Activated CD4-positive, alpha-beta memory T cell treated with anti-CD3 and anti-CD28 coated beads, Interleukin-2, amount 10 ng/mL, durations not matched to agents 7 days and 5 days (primary cell): ENCODE data around the gene CDC25A. TPM values are rescaled to one million over a fixed set of nuclear protein-coding genes. Genes with fewer than 3 reads are reported as not detected.
A peak's percentile ranks its signal among the peaks of the same experiment; 100 is the strongest.

Source experiments
- CTCF ChIA-PET: fragments of 350-600 bp; sonication (Branson Sonifier 250); formaldehyde crosslinking; loops from one replicate; lab custom pipeline; 2021; ENCODE audit warnings: antibody characterized with exemption, inconsistent platforms; lab: Charles Lee
- POLR2A ChIA-PET: fragments of 350-600 bp; sonication (Branson Sonifier 250); formaldehyde crosslinking; loops from one replicate; lab custom pipeline; 2021; ENCODE audit warnings: antibody characterized with exemption; lab: Charles Lee
- DNase-seq: peaks from one replicate; pipeline ENCODE4 v3.0.0-alpha.2; 2020
- H3K27ac Mint-ChIP-seq: one replicate; pipeline ENCODE4 v1.8.0; 2021; ENCODE audit warnings: mild to moderate bottlenecking, mixed read lengths
- H3K27me3 Mint-ChIP-seq: one replicate; pipeline ENCODE4 v1.8.0; 2021; ENCODE audit warnings: mixed read lengths
- H3K36me3 Mint-ChIP-seq: one replicate; pipeline ENCODE4 v1.8.0; 2021; ENCODE audit warnings: low read depth, mixed read lengths
- H3K4me1 Mint-ChIP-seq: one replicate; pipeline ENCODE4 v1.8.0; 2021; ENCODE audit warnings: mixed read lengths
- H3K4me3 Mint-ChIP-seq: one replicate; pipeline ENCODE4 v1.8.0; 2021; ENCODE audit warnings: mild to moderate bottlenecking, mixed read lengths
- H3K9me3 Mint-ChIP-seq: one replicate; pipeline ENCODE4 v1.8.0; 2021; ENCODE audit warnings: mixed read lengths
- total RNA-seq, 2 experiments: library from RNA; stranded (reverse); gene quantifications; one replicate each; pipeline ENCODE4 v1.2.3, GENCODE V29; 2021

The CDC25A gene
- total RNA-seq, 2 experiments from 2014 or later: 19.6 to 20.1 TPM

DNA sequence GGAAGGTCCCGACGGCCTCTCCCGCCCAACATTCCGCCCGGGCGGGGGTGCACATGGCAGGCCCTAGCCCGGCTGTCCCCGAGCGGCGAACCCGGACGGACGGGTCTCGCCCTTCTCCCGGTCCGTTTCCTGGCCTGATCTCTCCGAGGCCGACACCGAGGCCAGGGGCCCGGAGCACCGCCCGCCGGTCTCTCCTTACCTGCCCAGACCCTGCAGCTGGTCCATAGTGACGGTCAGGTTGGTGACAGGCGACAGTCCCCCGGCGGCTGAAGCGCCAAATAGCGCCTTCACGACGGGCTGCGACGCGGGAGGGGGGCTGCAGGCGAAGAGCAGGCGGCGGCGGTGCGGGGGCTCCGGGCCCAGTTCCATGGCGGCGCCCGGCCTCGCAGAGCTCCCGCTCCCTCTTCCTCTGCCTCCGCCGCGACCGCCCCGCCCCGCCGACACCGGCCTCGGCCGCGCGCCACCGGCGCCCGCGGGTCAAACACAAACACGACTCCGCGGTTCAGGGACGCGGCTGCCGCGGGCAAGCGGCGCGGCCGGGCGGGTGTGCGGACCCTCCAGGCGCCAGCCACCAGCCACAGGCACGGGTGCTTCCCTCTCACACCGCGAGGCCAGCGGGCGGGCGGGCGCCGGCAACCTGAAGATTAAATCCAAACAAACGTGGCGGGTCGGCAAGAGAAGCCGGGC, 495 bp downstream of the CDC25A start:
- no peak for DNase-seq
- peaks cover 41% of the 10 kb centered on the region for H3K36me3 Mint-ChIP-seq
- ChIA-PET CTCF (interaction anchor here (0.9 to 1.6 kb wide), 3 partner anchors 53 to 213 kb away, joined by 4 to 9 read pairs (median 4); partner anchors contain the start of gene ZNF589), POLR2A (interaction anchor here (0.7 to 2.4 kb wide), 17 partner anchors 9 to 475 kb away, joined by 3 to 20 read pairs (median 5); partner anchors contain the start of genes CCDC51, CELSR3, DHX30 and TMA7)
- H3K4me1 Mint-ChIP-seq: peaks cover 43% of the 10 kb centered on the region
- no peaks in the 10 kb centered on the region for H3K27me3 Mint-ChIP-seq
- peak overlapping the region; percentile 75 for H3K27ac Mint-ChIP-seq
- H3K9me3 Mint-ChIP-seq: no peaks in the 10 kb centered on the region
- H3K4me3 Mint-ChIP-seq: peak overlapping the region; percentile 97

GRCh38 chr3:48187301-48187578, 977 bp downstream of the CDC25A start:
- Mint-ChIP-seq H3K9me3 (no peaks in the 10 kb centered on the region), H3K4me3 (peak overlapping the region; percentile 94), H3K27me3 (no peaks in the 10 kb centered on the region), H3K36me3 (peaks cover 46% of the 10 kb centered on the region), H3K27ac (peak overlapping the region; percentile 66), H3K4me1 (peaks cover 46% of the 10 kb centered on the region)
- ChIA-PET POLR2A (interaction anchor here (0.7 to 2.4 kb wide), 14 partner anchors 8 to 476 kb away, joined by 3 to 20 read pairs (median 6); partner anchors contain the start of genes CCDC51, CELSR3, DHX30 and TMA7), CTCF (interaction anchor here (0.9 kb wide), 1 partner anchor 61 kb away, joined by 4 read pairs; no protein-coding TSS in a partner anchor)
- DNase-seq: no peak

DNA sequence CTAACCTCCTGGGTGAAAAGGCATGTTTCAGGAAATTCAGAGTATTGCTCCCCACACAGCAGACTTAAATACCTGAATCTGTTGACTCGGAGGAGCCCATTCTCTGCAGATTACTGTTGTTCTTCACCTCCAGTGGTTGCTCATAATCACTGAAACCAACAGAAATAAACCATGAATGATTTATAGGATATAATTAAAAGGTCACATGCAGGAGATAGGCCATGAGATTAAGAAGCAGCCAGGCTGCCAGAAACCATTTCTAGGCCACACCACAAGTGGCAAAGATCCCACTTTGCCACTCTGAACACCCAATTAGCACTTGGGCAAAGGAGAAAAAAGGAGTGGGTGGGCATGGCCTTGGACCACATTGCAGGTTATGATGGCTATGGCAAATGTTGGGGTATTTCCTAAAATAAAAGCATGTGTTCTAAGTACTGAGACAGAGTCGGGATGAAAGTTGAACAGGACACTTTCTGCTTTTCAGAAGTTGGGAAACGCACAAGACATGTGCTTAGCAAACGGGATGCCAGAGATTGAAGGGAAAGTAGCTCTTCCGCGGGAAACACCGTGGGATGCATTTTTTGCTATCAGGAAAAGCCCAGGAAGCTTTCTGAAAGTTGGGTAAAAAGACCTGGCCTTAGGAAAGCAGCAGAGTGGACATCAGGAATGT, 1.5 kb downstream of the CDC25A start:
- ChIA-PET POLR2A (interaction anchor here (0.7 to 2.4 kb wide), 10 partner anchors 8 to 476 kb away, joined by 3 to 20 read pairs (median 6); partner anchors contain the start of genes CELSR3, DHX30 and ZNF589), CTCF (interaction anchor here (0.9 kb wide), 1 partner anchor 61 kb away, joined by 4 read pairs; no protein-coding TSS in a partner anchor)
- Mint-ChIP-seq H3K9me3 (no peaks in the 10 kb centered on the region), H3K27me3 (no peaks in the 10 kb centered on the region), H3K4me1 (peaks cover 46% of the 10 kb centered on the region), H3K27ac (peak overlapping the region; percentile 66), H3K36me3 (peaks cover 51% of the 10 kb centered on the region), H3K4me3 (peak overlapping the region; percentile 94)
- no peak for DNase-seq

DNA sequence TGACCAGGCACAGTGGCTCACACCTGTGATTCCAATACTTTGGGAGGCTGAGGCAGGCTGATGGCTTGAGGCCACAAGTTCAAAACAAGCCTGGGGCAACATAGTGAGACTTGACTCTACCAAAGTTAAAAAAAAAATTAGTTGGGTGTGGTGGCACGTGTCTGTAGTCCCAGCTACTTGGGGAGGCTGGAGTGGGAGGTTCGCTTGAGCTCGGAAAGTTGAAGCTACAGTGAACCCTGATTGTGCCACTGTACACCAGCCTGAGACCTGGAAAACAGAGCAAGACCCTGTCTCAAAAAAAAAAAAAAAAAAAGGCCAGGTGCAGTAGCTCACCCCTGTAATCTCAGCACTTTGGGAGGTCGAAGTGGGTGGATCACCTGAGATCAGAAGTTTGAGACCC, 3.1 kb downstream of the CDC25A start:
- no peak overlapping the region for H3K27ac Mint-ChIP-seq
- no peaks in the 10 kb centered on the region for H3K9me3 Mint-ChIP-seq
- H3K36me3 Mint-ChIP-seq: peaks cover 64% of the 10 kb centered on the region
- no peak for DNase-seq
- ChIA-PET POLR2A (no interaction called here), CTCF (no interaction called here)
- no peaks in the 10 kb centered on the region for H3K27me3 Mint-ChIP-seq
- H3K4me1 Mint-ChIP-seq: peaks cover 51% of the 10 kb centered on the region
- H3K4me3 Mint-ChIP-seq: no peak overlapping the region

DNA sequence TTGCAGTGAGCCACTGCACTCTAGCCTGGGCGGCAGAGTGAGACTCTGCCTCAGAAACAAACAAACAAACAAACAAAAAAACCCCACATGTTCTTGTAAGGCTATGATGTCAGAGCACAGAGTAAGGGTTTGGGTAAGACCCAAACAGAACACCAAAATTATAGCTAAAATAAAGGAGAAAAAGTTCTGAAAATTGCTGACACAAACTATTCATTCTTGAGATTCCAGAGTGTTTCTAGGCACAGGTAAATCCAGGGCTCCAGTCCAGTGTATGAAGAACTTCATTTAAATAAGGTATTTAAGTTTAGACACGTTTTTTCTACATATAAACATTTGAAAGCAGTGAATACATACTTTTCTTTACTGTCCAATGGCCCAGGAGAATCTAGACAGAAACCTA, 3.9 kb downstream of the CDC25A start:
- POLR2A ChIA-PET: no interaction called here
- H3K27me3 Mint-ChIP-seq: no peaks in the 10 kb centered on the region
- H3K36me3 Mint-ChIP-seq: peaks cover 72% of the 10 kb centered on the region
- H3K9me3 Mint-ChIP-seq: no peaks in the 10 kb centered on the region
- CTCF ChIA-PET: no interaction called here
- no peak overlapping the region for H3K4me3 Mint-ChIP-seq
- no peak overlapping the region for H3K27ac Mint-ChIP-seq
- no peak for DNase-seq
- H3K4me1 Mint-ChIP-seq: peaks cover 50% of the 10 kb centered on the region

- Mint-ChIP-seq H3K27ac (no peak overlapping the region), H3K4me3 (no peak overlapping the region), H3K27me3 (no peaks in the 10 kb centered on the region), H3K4me1 (peaks cover 25% of the 10 kb centered on the region), H3K36me3 (peaks cover 84% of the 10 kb centered on the region), H3K9me3 (no peaks in the 10 kb centered on the region)
- POLR2A ChIA-PET: no interaction called here
- no peak for DNase-seq
- CTCF ChIA-PET: interaction anchor here (0.6 kb wide), 1 partner anchor 319 kb away, joined by 3 read pairs; no protein-coding TSS in a partner anchor
Measured at GRCh38 chr3:48180531-48181253, 7.5 kb downstream of the CDC25A start.

GRCh38 chr3:48180021-48180420, 8.2 kb downstream of the CDC25A start:
- Mint-ChIP-seq H3K9me3 (no peaks in the 10 kb centered on the region), H3K4me3 (no peak overlapping the region), H3K27ac (no peak overlapping the region), H3K36me3 (peaks cover 83% of the 10 kb centered on the region), H3K4me1 (peaks cover 19% of the 10 kb centered on the region), H3K27me3 (no peaks in the 10 kb centered on the region)
- POLR2A ChIA-PET: no interaction called here
- DNase-seq: no peak
- CTCF ChIA-PET: interaction anchor here (0.7 kb wide), 1 partner anchor 10 kb away, joined by 4 read pairs; no protein-coding TSS in a partner anchor

GRCh38 chr3:48178072-48178471, 10.1 kb downstream of the CDC25A start:
- ChIA-PET CTCF (no interaction called here), POLR2A (interaction anchor here (0.9 to 1.2 kb wide), 3 partner anchors 9 to 11 kb away, joined by 4 read pairs; partner anchors contain the start of gene CDC25A)
- Mint-ChIP-seq H3K27ac (no peak overlapping the region), H3K4me3 (no peak overlapping the region), H3K4me1 (peaks cover 10% of the 10 kb centered on the region), H3K9me3 (no peaks in the 10 kb centered on the region), H3K27me3 (no peaks in the 10 kb centered on the region), H3K36me3 (peaks cover 84% of the 10 kb centered on the region)
- no peak for DNase-seq

DNA sequence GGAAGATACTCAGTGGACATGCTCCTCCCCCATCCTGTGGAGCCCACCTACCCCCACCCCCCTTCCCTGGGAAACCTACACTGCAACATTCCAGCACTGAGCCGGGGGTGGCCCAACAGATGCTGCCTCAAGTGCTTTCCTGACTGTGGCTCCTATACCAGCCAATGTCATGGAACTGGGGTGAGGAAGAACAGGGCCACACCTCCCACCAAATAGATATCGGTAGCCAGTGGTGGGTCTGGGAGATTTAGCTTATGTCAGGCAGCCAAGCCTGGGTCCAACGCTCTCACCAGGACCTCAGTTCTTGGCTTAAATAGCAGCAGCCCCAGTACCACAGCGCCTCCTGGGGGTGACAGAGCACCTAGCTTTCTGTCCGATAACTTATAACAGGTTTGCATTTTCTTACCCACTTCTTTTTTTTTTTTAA, 30.3 kb downstream of the CDC25A start:
- CTCF ChIA-PET: interaction anchor here (0.5 to 1.7 kb wide), 8 partner anchors 9 to 1246 kb away, joined by 3 to 8 read pairs (median 3); no protein-coding TSS in a partner anchor
- no peaks in the 10 kb centered on the region for H3K4me1 Mint-ChIP-seq
- no peak overlapping the region for H3K4me3 Mint-ChIP-seq
- POLR2A ChIA-PET: no interaction called here
- H3K9me3 Mint-ChIP-seq: no peaks in the 10 kb centered on the region
- no peaks in the 10 kb centered on the region for H3K27me3 Mint-ChIP-seq
- peaks cover 42% of the 10 kb centered on the region for H3K36me3 Mint-ChIP-seq
- peak; percentile 56 for DNase-seq
- H3K27ac Mint-ChIP-seq: no peak overlapping the region

- Mint-ChIP-seq H3K4me3 (no peak overlapping the region), H3K27me3 (no peaks in the 10 kb centered on the region), H3K36me3 (peaks cover 42% of the 10 kb centered on the region), H3K9me3 (no peaks in the 10 kb centered on the region), H3K27ac (no peak overlapping the region), H3K4me1 (no peaks in the 10 kb centered on the region)
- ChIA-PET CTCF (interaction anchor here (0.5 to 1.7 kb wide), 9 partner anchors 10 to 1247 kb away, joined by 3 to 8 read pairs (median 3); no protein-coding TSS in a partner anchor), POLR2A (interaction anchor here (1.1 kb wide), 1 partner anchor 13 kb away, joined by 3 read pairs; no protein-coding TSS in a partner anchor)
- DNase-seq: no peak
Measured at GRCh38 chr3:48157202-48157840, 30.9 kb downstream of the CDC25A start.

DNA sequence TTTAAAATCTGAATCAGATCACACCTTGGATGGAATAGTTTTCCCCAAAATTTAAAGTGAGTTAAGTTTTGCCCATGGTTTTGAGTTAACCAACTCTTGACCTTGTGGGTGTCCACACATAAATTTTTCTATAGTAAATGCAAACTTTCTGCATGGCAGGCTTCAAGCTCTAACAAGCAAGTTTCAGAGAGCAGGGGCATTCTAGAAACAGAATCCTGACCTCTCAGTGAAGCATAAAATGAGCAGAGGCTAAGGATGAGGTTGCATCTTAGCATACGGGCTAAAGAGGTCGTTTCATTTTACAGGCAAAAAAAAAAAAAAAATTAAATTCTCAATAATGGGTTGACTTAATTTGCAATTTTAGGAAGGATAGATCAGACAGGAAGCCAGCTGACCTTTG, 32.1 kb downstream of the CDC25A start:
- CTCF ChIA-PET: interaction anchor here (0.8 to 1.1 kb wide), 2 partner anchors 69 to 120 kb away, joined by 3 to 4 read pairs; no protein-coding TSS in a partner anchor
- Mint-ChIP-seq H3K4me1 (no peaks in the 10 kb centered on the region), H3K4me3 (no peak overlapping the region), H3K9me3 (no peaks in the 10 kb centered on the region), H3K36me3 (peaks cover 33% of the 10 kb centered on the region), H3K27me3 (no peaks in the 10 kb centered on the region), H3K27ac (no peak overlapping the region)
- POLR2A ChIA-PET: interaction anchor here (1.3 kb wide), 1 partner anchor 31 kb away, joined by 4 read pairs; no protein-coding TSS in a partner anchor
- DNase-seq: no peak

DNA sequence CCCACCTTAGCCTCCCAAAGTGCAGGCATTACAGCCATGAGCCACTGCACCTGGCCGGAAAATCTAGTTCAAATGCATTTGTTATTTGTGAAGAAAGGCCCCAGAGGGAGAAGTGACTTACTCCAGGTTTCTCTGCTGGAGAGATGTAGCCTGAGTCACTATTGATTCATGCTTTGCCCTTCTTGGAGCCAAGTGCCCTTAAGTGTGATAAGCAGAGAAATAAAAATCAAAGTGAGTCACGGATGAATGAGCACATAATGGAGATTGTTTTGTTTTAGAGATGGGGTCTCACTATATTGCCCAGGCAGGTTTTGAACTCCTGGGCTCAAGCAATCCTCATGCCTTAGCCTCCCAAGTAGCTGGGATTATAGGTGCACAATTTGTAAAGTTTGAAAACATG, 33.1 kb downstream of the CDC25A start:
- Mint-ChIP-seq H3K9me3 (no peaks in the 10 kb centered on the region), H3K4me1 (no peaks in the 10 kb centered on the region), H3K27me3 (no peaks in the 10 kb centered on the region), H3K36me3 (peaks cover 26% of the 10 kb centered on the region), H3K27ac (no peak overlapping the region), H3K4me3 (no peak overlapping the region)
- no peak for DNase-seq
- CTCF ChIA-PET: interaction anchor here (0.7 to 1.6 kb wide), 2 partner anchors 256 to 317 kb away, joined by 3 to 5 read pairs; no protein-coding TSS in a partner anchor
- POLR2A ChIA-PET: no interaction called here
